Loucy (cell line): Measurements from ENCODE around the gene KSR2.

ENCODE experiments used
- H2AFZ ChIP-seq: fragments of 200-600 bp; sonication (generic); 2 replicates; pipeline ENCODE4 v1.6.0; 2016; ENCODE audit warnings: antibody characterized with exemption, mild to moderate bottlenecking, low read length, moderate library complexity
- H3F3A ChIP-seq: fragments of 200-600 bp; 2 replicates; pipeline ENCODE4 v1.6.0; 2016; ENCODE audit warnings: antibody characterized with exemption, low read depth, mild to moderate bottlenecking
- H3K27me3 ChIP-seq: fragments of 200-600 bp; sonication (generic); 2 replicates; pipeline ENCODE4 v1.6.1; 2014; ENCODE audit warnings: low read length, mild to moderate bottlenecking; ENCODE audit not compliant: insufficient read depth, poor library complexity, severe bottlenecking
- H3K36me3 ChIP-seq: fragments of 200-600 bp; sonication (generic); 2 replicates; pipeline ENCODE4 v1.6.1; 2016; ENCODE audit warnings: low read length; ENCODE audit not compliant: insufficient read depth
- H3K4me1 ChIP-seq: fragments of 200-600 bp; sonication (generic); 2 replicates; pipeline ENCODE4 v1.5.1; 2014; ENCODE audit warnings: low read length, mild to moderate bottlenecking; ENCODE audit not compliant: insufficient read depth, poor library complexity, severe bottlenecking
- H3K4me2 ChIP-seq: fragments of 200-600 bp; sonication (generic); 2 replicates; pipeline ENCODE4 v1.6.0; 2014; ENCODE audit warnings: antibody characterized with exemption, low read length, low read depth, mild to moderate bottlenecking; ENCODE audit not compliant: poor library complexity, severe bottlenecking
- H3K4me3 ChIP-seq: fragments of 200-600 bp; sonication (generic); 2 replicates; pipeline ENCODE4 v1.5.1; 2014; ENCODE audit warnings: low read length, mild to moderate bottlenecking, mixed read lengths; ENCODE audit not compliant: poor library complexity, severe bottlenecking
- H3K79me2 ChIP-seq: fragments of 200-600 bp; sonication (generic); 2 replicates; pipeline ENCODE4 v1.6.1; 2014; ENCODE audit warnings: low read length; ENCODE audit not compliant: insufficient read depth
- H3K9ac ChIP-seq: fragments of 200-600 bp; sonication (generic); 2 replicates; pipeline ENCODE4 v1.6.0; 2014; ENCODE audit warnings: mild to moderate bottlenecking, low read depth, low read length, moderate library complexity; ENCODE audit not compliant: poor library complexity, severe bottlenecking
- H3K9me2 ChIP-seq: fragments of 200-600 bp; sonication (generic); replicated peaks from 2 replicates; pipeline ENCODE4 v1.6.1; 2016; ENCODE audit warnings: low read depth, low read length, mixed read lengths
- H3K9me3 ChIP-seq: fragments of 200-600 bp; sonication (generic); 2 replicates; pipeline ENCODE4 v1.6.1; 2014; ENCODE audit warnings: mild to moderate bottlenecking, antibody characterized with exemption, low read length, low read depth; ENCODE audit not compliant: insufficient read depth
- H4K20me1 ChIP-seq: fragments of 200-600 bp; sonication (generic); 2 replicates; pipeline ENCODE4 v1.6.0; 2014; ENCODE audit warnings: antibody characterized with exemption, low read length, mild to moderate bottlenecking; ENCODE audit not compliant: insufficient read depth, poor library complexity, severe bottlenecking
- EZH2phosphoT487 ChIP-seq: fragments of 200-600 bp; IDR thresholded peaks from 2 replicates; pipeline ENCODE4 v1.6.1; 2018; ENCODE audit warnings: antibody characterized with exemption, mild to moderate bottlenecking, moderate library complexity, borderline replicate concordance
- TF ChIP-seq, protein P1 (sequence below): fragments of 200-600 bp; sonication (generic); conservative IDR thresholded peaks from 2 replicates; pipeline ENCODE4 v1.5.1; 2014; ENCODE audit warnings: mild to moderate bottlenecking, antibody characterized with exemption, low read length

Gene KSR2

DNA sequence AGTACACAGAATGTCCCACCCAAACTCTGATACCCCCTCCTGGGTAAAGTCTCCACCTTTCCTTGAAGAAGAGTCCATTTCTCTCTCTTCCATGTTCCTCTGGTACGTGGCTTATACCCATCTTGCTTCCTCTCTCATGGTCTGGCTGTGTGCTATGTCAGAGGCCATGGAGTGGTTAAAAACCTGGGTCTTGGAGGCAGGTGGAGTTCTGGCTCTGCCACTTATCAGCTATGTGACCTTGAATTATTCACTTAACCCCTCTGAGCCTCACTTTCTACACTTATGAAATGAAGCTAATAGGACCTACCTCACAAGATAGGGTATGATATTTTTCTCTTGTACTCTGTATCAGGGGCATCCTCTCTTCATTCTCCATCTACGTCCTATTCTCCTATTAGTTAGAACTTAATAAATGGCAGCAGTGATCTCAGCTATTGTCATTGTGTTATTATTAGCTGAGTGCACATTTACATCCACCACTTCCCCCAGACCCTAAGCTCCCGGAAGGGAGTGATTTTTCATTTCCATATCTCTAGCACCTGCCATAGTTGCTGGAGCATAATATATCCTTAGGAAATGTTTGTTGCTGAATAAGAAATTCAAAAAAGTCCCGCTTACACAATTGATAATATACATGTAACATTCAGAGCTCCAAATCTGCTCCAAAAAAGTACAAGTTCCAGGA lies 547.6 kb downstream of the KSR2 start:
- no peak for TF ChIP-seq EZH2phosphoT487
- TF ChIP-seq, protein P1, sequence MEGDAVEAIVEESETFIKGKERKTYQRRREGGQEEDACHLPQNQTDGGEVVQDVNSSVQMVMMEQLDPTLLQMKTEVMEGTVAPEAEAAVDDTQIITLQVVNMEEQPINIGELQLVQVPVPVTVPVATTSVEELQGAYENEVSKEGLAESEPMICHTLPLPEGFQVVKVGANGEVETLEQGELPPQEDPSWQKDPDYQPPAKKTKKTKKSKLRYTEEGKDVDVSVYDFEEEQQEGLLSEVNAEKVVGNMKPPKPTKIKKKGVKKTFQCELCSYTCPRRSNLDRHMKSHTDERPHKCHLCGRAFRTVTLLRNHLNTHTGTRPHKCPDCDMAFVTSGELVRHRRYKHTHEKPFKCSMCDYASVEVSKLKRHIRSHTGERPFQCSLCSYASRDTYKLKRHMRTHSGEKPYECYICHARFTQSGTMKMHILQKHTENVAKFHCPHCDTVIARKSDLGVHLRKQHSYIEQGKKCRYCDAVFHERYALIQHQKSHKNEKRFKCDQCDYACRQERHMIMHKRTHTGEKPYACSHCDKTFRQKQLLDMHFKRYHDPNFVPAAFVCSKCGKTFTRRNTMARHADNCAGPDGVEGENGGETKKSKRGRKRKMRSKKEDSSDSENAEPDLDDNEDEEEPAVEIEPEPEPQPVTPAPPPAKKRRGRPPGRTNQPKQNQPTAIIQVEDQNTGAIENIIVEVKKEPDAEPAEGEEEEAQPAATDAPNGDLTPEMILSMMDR, result no peak
- H3K79me2 ChIP-seq, result no peaks in the 10 kb centered on the region
- no peak overlapping the region for H3K4me2 ChIP-seq
- no peaks in the 10 kb centered on the region for H3F3A ChIP-seq
- H3K4me3 ChIP-seq, result no peak overlapping the region
- H3K36me3 ChIP-seq, result no peaks in the 10 kb centered on the region
- no peaks in the 10 kb centered on the region for H3K9me2 ChIP-seq
- H3K9ac ChIP-seq, result no peak overlapping the region
- no peaks in the 10 kb centered on the region for H3K4me1 ChIP-seq
- no peaks in the 10 kb centered on the region for H3K9me3 ChIP-seq
- H4K20me1 ChIP-seq, result no peaks in the 10 kb centered on the region
- no peak overlapping the region for H2AFZ ChIP-seq
- H3K27me3 ChIP-seq, result no peaks in the 10 kb centered on the region

DNA sequence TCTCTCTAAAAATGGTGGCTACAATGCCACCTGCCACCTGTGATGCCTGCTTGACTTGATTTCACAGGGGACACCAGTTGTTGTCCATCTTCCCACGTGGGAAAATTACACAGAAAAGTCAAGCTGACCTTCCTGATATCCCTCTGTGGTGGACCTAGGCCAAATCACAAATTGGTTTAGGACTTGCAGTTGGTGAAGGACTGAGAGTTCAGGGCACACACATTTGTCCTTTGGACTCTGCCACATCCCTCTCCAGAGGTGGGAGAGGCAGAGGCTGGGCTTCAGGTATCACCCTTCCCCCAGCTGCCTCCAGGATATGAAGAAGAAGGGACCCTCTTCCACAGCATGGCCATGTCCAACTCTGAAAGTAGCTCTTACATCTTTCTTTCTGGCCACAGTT lies 551.8 kb downstream of the KSR2 start:
- no peak overlapping the region for H3K4me2 ChIP-seq
- H3K9ac ChIP-seq, result no peak overlapping the region
- no peaks in the 10 kb centered on the region for H4K20me1 ChIP-seq
- no peaks in the 10 kb centered on the region for H3K9me2 ChIP-seq
- H3F3A ChIP-seq, result no peaks in the 10 kb centered on the region
- no peak overlapping the region for H3K4me3 ChIP-seq
- TF ChIP-seq, protein P1, result no peak
- TF ChIP-seq EZH2phosphoT487, result no peak
- H3K4me1 ChIP-seq, result no peaks in the 10 kb centered on the region
- H3K9me3 ChIP-seq, result no peaks in the 10 kb centered on the region
- H3K27me3 ChIP-seq, result no peaks in the 10 kb centered on the region
- H3K36me3 ChIP-seq, result no peaks in the 10 kb centered on the region
- H3K79me2 ChIP-seq, result no peaks in the 10 kb centered on the region
- H2AFZ ChIP-seq, result no peak overlapping the region

DNA sequence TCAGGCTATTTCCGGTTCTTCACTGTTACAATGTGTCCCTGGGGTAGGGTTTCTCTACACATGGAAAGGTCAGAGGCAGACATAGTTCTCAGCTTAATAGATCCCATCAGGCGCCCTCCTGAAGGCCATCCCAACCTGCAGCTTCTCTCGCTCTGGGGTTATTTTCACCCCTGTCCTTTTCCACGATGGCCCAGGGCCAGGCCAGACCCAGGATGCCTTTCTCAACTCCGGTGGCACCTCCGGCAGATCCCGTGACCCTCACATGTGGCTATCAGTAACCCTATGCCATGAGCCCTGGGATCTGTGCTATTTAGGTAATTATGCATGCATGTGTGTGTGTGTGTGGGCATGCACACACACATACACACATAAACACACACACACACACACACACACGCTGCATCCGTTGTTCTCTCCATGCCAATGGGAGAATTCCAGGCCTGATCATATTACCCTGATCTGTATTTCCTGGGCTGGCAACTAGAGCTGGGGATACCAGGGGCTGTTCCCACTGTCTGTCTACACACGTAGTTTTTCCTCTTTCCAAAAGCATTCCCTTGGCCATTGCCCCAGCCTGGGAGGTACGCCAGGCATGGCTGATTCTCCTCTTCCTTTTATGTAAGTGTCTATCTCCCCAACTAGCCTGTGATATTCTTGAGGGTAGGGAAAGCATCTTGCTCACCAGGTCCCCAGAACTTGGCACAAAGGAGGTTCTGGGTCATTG lies 556.2 kb downstream of the KSR2 start:
- Histone ChIP-seq H4K20me1 (no peaks in the 10 kb centered on the region), H3K4me1 (no peaks in the 10 kb centered on the region), H3K9ac (no peak overlapping the region), H3K4me3 (no peak overlapping the region), H3F3A (no peaks in the 10 kb centered on the region), H3K79me2 (no peaks in the 10 kb centered on the region), H2AFZ (no peak overlapping the region), H3K4me2 (no peak overlapping the region), H3K9me2 (no peaks in the 10 kb centered on the region), H3K9me3 (no peaks in the 10 kb centered on the region), H3K36me3 (no peaks in the 10 kb centered on the region), H3K27me3 (no peaks in the 10 kb centered on the region)
- TF ChIP-seq, protein P1, result no peak
- no peak for TF ChIP-seq EZH2phosphoT487
